Gastroesophageal sphincter (tissue), 4 donors: ENCODE data around the gene APBA2. TPM values are rescaled to one million over a fixed set of nuclear protein-coding genes. Genes with fewer than 3 reads are reported as not detected.
A peak's percentile ranks its signal among the peaks of the same experiment; 100 is the strongest.
"Not testable (repeated sequence)": the region's sequence is repeated elsewhere in the genome, so short reads cannot be mapped to it uniquely, and the experiment has no call there.

Experiments
- ATAC-seq: fragments of 150-250 bp; one replicate; pipeline ENCODE4 v1.9.1; 2016; ENCODE audit warnings: mild to moderate bottlenecking, moderate library complexity
- H3K27ac ChIP-seq, 4 donors: fragments of 200-600 bp; sonication (generic) in 3 of 4; 1 replicate in 3 of 4; 2 replicates in 1 of 4; pipeline ENCODE4 v1.5.1; 2016 to 2019
- H3K27me3 ChIP-seq: fragments of 200-600 bp; sonication (generic); one replicate; pipeline ENCODE4 v1.5.1; 2019
- H3K36me3 ChIP-seq, 2 donors: fragments of 200-600 bp; sonication (generic); one replicate each; pipeline ENCODE4 v1.5.1; 2019; ENCODE audit warnings: control low read depth in 1 of 2
- H3K4me1 ChIP-seq, 3 donors: fragments of 200-600 bp; sonication (generic); 1 replicate in 2 of 3; 2 replicates in 1 of 3; pipeline ENCODE4 v1.5.1; 2016 to 2019; ENCODE audit warnings: control low read depth in 2 of 3
- H3K4me3 ChIP-seq, 2 donors: fragments of 200-600 bp; sonication (generic); one replicate each; pipeline ENCODE4 v1.5.1; 2019; ENCODE audit warnings: mild to moderate bottlenecking in 1 of 2, moderate library complexity in 1 of 2
- H3K9me3 ChIP-seq, 3 donors: fragments of 200-600 bp; sonication (generic); one replicate each; pipeline ENCODE4 v1.5.1; 2017 to 2019; ENCODE audit warnings: control low read depth in 2 of 3
- CTCF ChIP-seq, 4 experiments: fragments of 200-600 bp in 2 of 4; fragments of 450-650 bp in 2 of 4; sonication (generic) in 1 of 4; IDR thresholded peaks; one replicate each; pipeline ENCODE4 v1.5.1; 2017 to 2019; ENCODE audit warnings: antibody characterized with exemption in 4 of 4, mild to moderate bottlenecking in 2 of 4, moderate library complexity in 2 of 4
- POLR2A ChIP-seq, 2 donors: fragments of 450-650 bp; IDR thresholded peaks; one replicate each; pipeline ENCODE4 v1.6.1; 2017; ENCODE audit warnings: antibody characterized with exemption in 2 of 2, mild to moderate bottlenecking in 2 of 2, moderate library complexity in 1 of 2
- WGBS, 2 donors: methylation state at CpG; one replicate each; pipeline ENCODE4 v1.1.5; 2018; ENCODE audit warnings: low coverage in 1 of 2; 5-methylcytosine and 5-hydroxymethylcytosine counted together
- total RNA-seq, 4 donors: library from RNA; depleted of rRNA; stranded (reverse); fragments of >200 nt; gene quantifications; one replicate each; pipeline ENCODE4 v1.1.0, GENCODE V29; 2016

APBA2 gene
- total RNA-seq: 10 to 100 TPM in 1 of 4 donors, 1 to 10 TPM in 3; 3.1 to 14.9 (median 4.2) TPM

GRCh38 chr15:28885630-28886430 lies at the start of gene APBA2:
Gene APBA2 (plus strand): TSS chr15:28885974. CDS start chr15:29053885, 167,911 bp downstream.
- no peaks in the 10 kb centered on the region for H3K9me3 ChIP-seq
- H3K36me3 ChIP-seq: no peaks in the 10 kb centered on the region
- peak within 1 kb of the TSS; percentile 21 to 56 for H3K4me3 ChIP-seq
- WGBS, 2 donors: no CpG with 5 or more reads among the region's 109 CpGs
- peaks cover 35% of the 10 kb centered on the region for H3K27me3 ChIP-seq
- H3K27ac ChIP-seq: peak within 1 kb of the TSS in 1 of 4 donors; percentile 11
- H3K4me1 ChIP-seq: peaks cover 0 to 18% (median 10%) of the 10 kb centered on the region in 3 donors
- peak; percentile 46 for ATAC-seq
- TF ChIP-seq CTCF (IDR thresholded peaks at IDR 0.05) (peak in 1 of 4 experiments; percentile 10), POLR2A (IDR thresholded peaks at IDR 0.05) (no peak)

GRCh38 chr15:28840285-28840684 lies 45.5 kb upstream of the APBA2 start:
- H3K4me1 ChIP-seq, H3K36me3 ChIP-seq, H3K27me3 ChIP-seq, H3K27ac ChIP-seq, H3K4me3 ChIP-seq, H3K9me3 ChIP-seq, ATAC-seq: not testable (repeated sequence)
- WGBS, 2 donors: no CpG with 5 or more reads among the region's 9 CpGs

- H3K9me3 ChIP-seq, H3K4me1 ChIP-seq, H3K27ac ChIP-seq, H3K4me3 ChIP-seq, H3K27me3 ChIP-seq, H3K36me3 ChIP-seq, ATAC-seq: not testable (repeated sequence)
- WGBS, 2 donors: 68 to 74% methylated on average over 5 to 10 of the region's 11 CpGs
Measured at GRCh38 chr15:28842210-28842609, 43.6 kb upstream of the APBA2 start.

- not testable (repeated sequence) for H3K4me3 ChIP-seq
Measured at GRCh38 chr15:28843520-28843919, 42.3 kb upstream of the APBA2 start.

GRCh38 chr15:28844147-28844546 lies 41.6 kb upstream of the APBA2 start:
- H3K27ac ChIP-seq, H3K36me3 ChIP-seq, ATAC-seq, H3K27me3 ChIP-seq, H3K4me3 ChIP-seq, H3K4me1 ChIP-seq, H3K9me3 ChIP-seq: not testable (repeated sequence)
- 50 to 66% methylated on average over 1 to 6 of the region's 14 CpGs for WGBS, 2 donors

More at GRCh38 chr15:28843520-28843919, 42.3 kb upstream of the APBA2 start:
- H3K36me3 ChIP-seq, H3K27ac ChIP-seq, H3K4me1 ChIP-seq, H3K9me3 ChIP-seq, ATAC-seq, H3K27me3 ChIP-seq: not testable (repeated sequence)
- 93 to 94% methylated on average over 5 to 9 of the region's 12 CpGs for WGBS, 2 donors

GRCh38 chr15:28847247-28847646 lies 38.5 kb upstream of the APBA2 start:
- ATAC-seq, H3K4me1 ChIP-seq: not testable (repeated sequence)

GRCh38 chr15:28847959-28848358 lies 37.8 kb upstream of the APBA2 start:
- H3K4me1 ChIP-seq, H3K36me3 ChIP-seq, H3K27me3 ChIP-seq, ATAC-seq, H3K9me3 ChIP-seq, H3K4me3 ChIP-seq, H3K27ac ChIP-seq: not testable (repeated sequence)
- WGBS, 2 donors: 40% methylated on average over 1 of the region's 9 CpGs; no CpG with 5 or more reads in 1 of the 2 donors

More at GRCh38 chr15:28847247-28847646, 38.5 kb upstream of the APBA2 start:
- WGBS, 2 donors: 20% methylated on average over 1 of the region's 5 CpGs; no CpG with 5 or more reads in 1 of the 2 donors
- not testable (repeated sequence) for H3K27me3 ChIP-seq, H3K36me3 ChIP-seq, H3K4me3 ChIP-seq, H3K9me3 ChIP-seq, H3K27ac ChIP-seq

GRCh38 chr15:28848521-28848920 lies 37.3 kb upstream of the APBA2 start, which contains the start of gene GOLGA6L7:
Gene GOLGA6L7 (minus strand): TSS chr15:28848644. CDS start chr15:28848549, 95 bp downstream.
- not testable (repeated sequence) for H3K27me3 ChIP-seq, H3K9me3 ChIP-seq, H3K4me3 ChIP-seq, ATAC-seq, H3K36me3 ChIP-seq, H3K4me1 ChIP-seq, H3K27ac ChIP-seq
- WGBS, 2 donors: 91 to 93% methylated on average over 3 to 12 of the region's 13 CpGs

GRCh38 chr15:28849271-28849670 lies 36.5 kb upstream of the APBA2 start:
- H3K27me3 ChIP-seq, H3K4me3 ChIP-seq, H3K4me1 ChIP-seq, H3K9me3 ChIP-seq, H3K36me3 ChIP-seq, H3K27ac ChIP-seq, ATAC-seq: not testable (repeated sequence)
- no CpG with 5 or more reads among the region's 17 CpGs for WGBS, 2 donors

GRCh38 chr15:28849766-28850165 lies 36.0 kb upstream of the APBA2 start:
- H3K4me1 ChIP-seq, H3K4me3 ChIP-seq, ATAC-seq, H3K9me3 ChIP-seq, H3K36me3 ChIP-seq, H3K27me3 ChIP-seq, H3K27ac ChIP-seq: not testable (repeated sequence)
- WGBS, 2 donors: no CpG with 5 or more reads among the region's 31 CpGs

- peaks cover 0 to 14% of the 10 kb centered on the region in 2 donors for H3K36me3 ChIP-seq
- H3K27me3 ChIP-seq, H3K27ac ChIP-seq, H3K9me3 ChIP-seq, ATAC-seq, H3K4me1 ChIP-seq, H3K4me3 ChIP-seq: not testable (repeated sequence)
- WGBS, 2 donors: 65 to 71% methylated on average over 5 of the region's 5 CpGs
Measured at GRCh38 chr15:28853654-28854053, 32.1 kb upstream of the APBA2 start.

- H3K27me3 ChIP-seq, ATAC-seq, H3K4me1 ChIP-seq, H3K9me3 ChIP-seq, H3K27ac ChIP-seq, H3K4me3 ChIP-seq: not testable (repeated sequence)
- H3K36me3 ChIP-seq: peaks cover 0 to 14% of the 10 kb centered on the region in 2 donors
- WGBS, 2 donors: 61 to 86% methylated on average over 2 of the region's 2 CpGs
Measured at GRCh38 chr15:28854578-28854977, 31.2 kb upstream of the APBA2 start.
